Breast epithelium (tissue), 4 donors: ENCODE data around the gene CNIH1. TPM values are rescaled to one million over a fixed set of nuclear protein-coding genes. Genes with fewer than 3 reads are reported as not detected.
"Not testable (repeated sequence)": the region's sequence is repeated elsewhere in the genome, so short reads cannot be mapped to it uniquely, and the experiment has no call there.

Experiments used
- DNase-seq, 2 donors: peaks; one replicate each; pipeline ENCODE4 v3.0.0-alpha.2; 2019; ENCODE audit warnings: low spot score in 2 of 2
- H3K27ac ChIP-seq, 2 donors: fragments of 200-600 bp; sonication (generic) in 1 of 2; one replicate each; pipeline ENCODE4 v1.5.1; 2016 to 2019; ENCODE audit warnings: mild to moderate bottlenecking in 1 of 2
- H3K27me3 ChIP-seq, 2 donors: fragments of 200-600 bp; sonication (generic) in 1 of 2; one replicate each; pipeline versions ENCODE4 v1.5.1 to v1.6.0; 2017 to 2019; ENCODE audit warnings: control low read depth in 1 of 2, mild to moderate bottlenecking in 1 of 2
- H3K36me3 ChIP-seq: fragments of 200-600 bp; one replicate; pipeline ENCODE4 v1.5.1; 2019
- H3K4me1 ChIP-seq, 2 donors: fragments of 200-600 bp; sonication (generic); one replicate each; pipeline ENCODE4 v1.5.1; 2016 to 2019; ENCODE audit warnings: control low read depth in 1 of 2
- H3K4me3 ChIP-seq, 3 donors: fragments of 200-600 bp; sonication (generic); 1 replicate in 2 of 3; 2 replicates in 1 of 3; pipeline ENCODE4 v1.5.1; 2016 to 2019; ENCODE audit warnings: mild to moderate bottlenecking in 3 of 3, moderate library complexity in 2 of 3
- H3K9me3 ChIP-seq, 2 donors: fragments of 200-600 bp; sonication (generic) in 1 of 2; one replicate each; pipeline ENCODE4 v1.5.1; 2016 to 2019; ENCODE audit warnings: control low read depth in 1 of 2
- POLR2A ChIP-seq: fragments of 450-650 bp; IDR thresholded peaks from one replicate; pipeline ENCODE4 v1.6.1; 2016; ENCODE audit warnings: antibody characterized with exemption, mild to moderate bottlenecking, moderate library complexity
- POLR2AphosphoS5 ChIP-seq, 3 donors: sonication (generic); formaldehyde crosslinking; IDR thresholded peaks; one replicate each; pipeline ENCODE4 v1.6.1; 2017; ENCODE audit warnings: antibody characterized with exemption in 3 of 3
- intact Hi-C: fragments of 100-400 bp; cut with DNase I; formaldehyde crosslinking; loops from one replicate; pipeline ENCODE4 v1.15.1; 2023; ENCODE audit warnings: low total_unique reads
- total RNA-seq, 3 donors: library from RNA; depleted of rRNA; stranded (reverse); fragments of >200 nt; gene quantifications; one replicate each; pipeline ENCODE4 v1.1.0, GENCODE V29; 2016
- TF ChIP-seq, protein P1 (sequence below), 3 donors: fragments of 450-650 bp; IDR thresholded peaks; one replicate each; pipeline ENCODE4 v1.5.1; 2016 to 2017; ENCODE audit warnings: antibody characterized with exemption in 3 of 3, mild to moderate bottlenecking in 3 of 3, moderate library complexity in 3 of 3

The CNIH1 gene
- total RNA-seq, 3 donors from 2014 or later: 120 to 200 (median 146) TPM

DNA sequence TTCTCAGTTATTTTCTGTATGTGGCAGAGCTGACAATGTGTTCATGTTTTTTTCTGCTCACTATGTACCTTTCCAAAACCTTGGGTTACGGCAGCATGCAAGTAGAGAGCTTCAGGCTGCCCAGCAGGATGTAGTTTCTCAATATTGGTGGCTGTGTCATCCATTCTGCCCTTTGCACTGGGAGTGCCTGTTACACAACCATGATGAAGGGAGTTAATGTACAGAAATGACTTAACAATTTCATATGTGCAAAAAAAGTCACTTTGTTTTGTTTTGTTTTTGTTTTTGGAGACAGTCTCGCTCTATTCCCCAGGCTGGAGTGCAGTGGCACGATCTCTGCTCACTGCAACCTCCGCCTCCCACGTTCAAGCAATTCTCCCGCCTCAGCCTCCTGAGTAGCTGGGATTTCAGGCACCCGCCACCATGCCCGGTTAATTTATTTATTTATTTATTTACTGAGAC lies 6.1 kb upstream of the CNIH1 start:
- H3K4me3 ChIP-seq: no peak overlapping the region
- intact Hi-C loops: no loop called here
- H3K4me1 ChIP-seq: no peaks in the 10 kb centered on the region
- TF ChIP-seq POLR2A (no peak), POLR2AphosphoS5 (IDR thresholded peaks at IDR 0.05) (no peak)
- TF ChIP-seq, protein P1, sequence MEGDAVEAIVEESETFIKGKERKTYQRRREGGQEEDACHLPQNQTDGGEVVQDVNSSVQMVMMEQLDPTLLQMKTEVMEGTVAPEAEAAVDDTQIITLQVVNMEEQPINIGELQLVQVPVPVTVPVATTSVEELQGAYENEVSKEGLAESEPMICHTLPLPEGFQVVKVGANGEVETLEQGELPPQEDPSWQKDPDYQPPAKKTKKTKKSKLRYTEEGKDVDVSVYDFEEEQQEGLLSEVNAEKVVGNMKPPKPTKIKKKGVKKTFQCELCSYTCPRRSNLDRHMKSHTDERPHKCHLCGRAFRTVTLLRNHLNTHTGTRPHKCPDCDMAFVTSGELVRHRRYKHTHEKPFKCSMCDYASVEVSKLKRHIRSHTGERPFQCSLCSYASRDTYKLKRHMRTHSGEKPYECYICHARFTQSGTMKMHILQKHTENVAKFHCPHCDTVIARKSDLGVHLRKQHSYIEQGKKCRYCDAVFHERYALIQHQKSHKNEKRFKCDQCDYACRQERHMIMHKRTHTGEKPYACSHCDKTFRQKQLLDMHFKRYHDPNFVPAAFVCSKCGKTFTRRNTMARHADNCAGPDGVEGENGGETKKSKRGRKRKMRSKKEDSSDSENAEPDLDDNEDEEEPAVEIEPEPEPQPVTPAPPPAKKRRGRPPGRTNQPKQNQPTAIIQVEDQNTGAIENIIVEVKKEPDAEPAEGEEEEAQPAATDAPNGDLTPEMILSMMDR (IDR thresholded peaks at IDR 0.05): no peak
- H3K36me3 ChIP-seq: no peaks in the 10 kb centered on the region
- H3K9me3 ChIP-seq: no peaks in the 10 kb centered on the region
- DNase-seq: no peak
- no peaks in the 10 kb centered on the region for H3K27me3 ChIP-seq
- no peak overlapping the region for H3K27ac ChIP-seq

DNA sequence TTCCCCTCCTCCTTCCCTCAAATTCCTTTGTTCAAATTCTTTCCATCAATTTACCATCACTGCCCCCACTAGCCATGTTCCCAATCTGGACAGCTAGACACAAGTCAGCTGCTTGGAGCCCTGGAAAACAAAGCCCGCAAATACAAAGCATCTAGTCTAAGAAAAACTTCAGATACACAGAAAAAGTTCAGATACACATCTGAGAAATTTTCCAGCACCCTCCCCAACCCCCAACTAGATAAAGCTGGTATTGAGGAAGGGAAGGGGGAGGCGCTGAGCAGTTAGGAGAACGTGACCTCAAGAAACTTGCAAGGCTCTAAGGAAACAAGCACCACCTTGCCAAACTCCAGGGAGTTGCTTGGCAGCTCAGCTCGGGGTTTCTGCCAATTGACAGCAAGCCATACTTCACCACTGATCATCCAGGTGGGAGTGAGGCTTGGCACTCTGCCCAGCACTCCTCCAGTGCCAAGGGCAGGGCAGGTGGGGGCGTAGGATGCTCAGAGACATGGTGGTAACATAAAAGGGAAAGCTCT lies 5.1 kb upstream of the CNIH1 start:
- Histone ChIP-seq H3K9me3 (no peaks in the 10 kb centered on the region), H3K4me3 (peak overlapping the region in 1 of 3 donors; percentile 5), H3K4me1 (no peaks in the 10 kb centered on the region), H3K27ac (peak overlapping the region; percentile 38 to 44), H3K36me3 (no peaks in the 10 kb centered on the region), H3K27me3 (no peaks in the 10 kb centered on the region)
- DNase-seq: peak in 1 of 2 donors; percentile 36
- TF ChIP-seq POLR2A (no peak), POLR2AphosphoS5 (IDR thresholded peaks at IDR 0.05) (no peak)
- TF ChIP-seq, protein P1 (IDR thresholded peaks at IDR 0.05): no peak
- intact Hi-C loops: no loop called here

DNA sequence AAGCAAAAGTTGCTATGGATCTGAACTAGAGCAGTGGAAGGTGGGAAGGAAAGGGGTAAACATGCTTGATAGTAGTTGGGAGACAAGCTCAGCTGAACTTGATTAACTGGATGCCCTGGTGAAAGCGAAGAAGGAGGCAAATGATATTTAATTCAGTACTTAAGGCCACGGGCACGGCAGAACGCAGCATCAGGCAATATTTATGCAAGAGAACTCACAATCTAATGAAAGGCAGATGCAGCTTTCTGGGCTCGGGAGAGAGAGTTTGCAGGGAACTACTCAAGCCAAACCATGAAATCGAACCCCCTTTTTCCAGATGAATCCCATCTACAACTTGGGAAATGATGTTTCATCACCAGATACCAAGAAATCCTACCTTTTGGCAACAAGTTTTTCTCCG lies 3.5 kb upstream of the CNIH1 start:
- H3K9me3 ChIP-seq: no peaks in the 10 kb centered on the region
- peak overlapping the region in 1 of 3 donors; percentile 17 for H3K4me3 ChIP-seq
- peak overlapping the region; percentile 8 to 64 for H3K27ac ChIP-seq
- no peaks in the 10 kb centered on the region for H3K27me3 ChIP-seq
- TF ChIP-seq POLR2A (no peak), POLR2AphosphoS5 (IDR thresholded peaks at IDR 0.05) (no peak)
- TF ChIP-seq, protein P1 (IDR thresholded peaks at IDR 0.05): no peak
- DNase-seq: no peak
- no peaks in the 10 kb centered on the region for H3K36me3 ChIP-seq
- no peaks in the 10 kb centered on the region for H3K4me1 ChIP-seq
- intact Hi-C loops: loop anchor here (2.0 kb wide), 1 partner anchor 46 kb away; no protein-coding TSS in a partner anchor

DNA sequence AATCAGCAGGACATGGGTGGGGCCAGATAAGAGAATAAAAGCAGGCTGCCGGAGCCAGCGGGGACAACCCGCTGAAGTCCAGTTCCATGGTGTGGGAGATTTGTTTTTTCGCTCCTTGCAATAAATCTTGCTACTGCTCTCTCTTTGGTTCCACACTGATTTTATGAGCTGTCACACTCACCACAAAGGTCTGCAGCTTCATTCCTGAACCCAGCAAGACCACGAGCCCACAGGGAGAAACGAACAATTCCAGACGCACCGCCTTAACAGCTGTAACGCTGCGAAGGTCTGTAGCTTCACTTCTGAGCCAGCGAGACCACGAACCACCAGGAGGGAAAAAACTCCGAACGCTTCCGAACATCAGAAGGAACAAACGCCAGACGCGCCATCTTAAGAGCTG lies 2.8 kb upstream of the CNIH1 start:
- peak overlapping the region in 1 of 2 donors; percentile 54 for H3K27ac ChIP-seq
- intact Hi-C loops: loop anchor here (2.0 kb wide), 1 partner anchor 47 kb away; no protein-coding TSS in a partner anchor
- DNase-seq: no peak

DNA sequence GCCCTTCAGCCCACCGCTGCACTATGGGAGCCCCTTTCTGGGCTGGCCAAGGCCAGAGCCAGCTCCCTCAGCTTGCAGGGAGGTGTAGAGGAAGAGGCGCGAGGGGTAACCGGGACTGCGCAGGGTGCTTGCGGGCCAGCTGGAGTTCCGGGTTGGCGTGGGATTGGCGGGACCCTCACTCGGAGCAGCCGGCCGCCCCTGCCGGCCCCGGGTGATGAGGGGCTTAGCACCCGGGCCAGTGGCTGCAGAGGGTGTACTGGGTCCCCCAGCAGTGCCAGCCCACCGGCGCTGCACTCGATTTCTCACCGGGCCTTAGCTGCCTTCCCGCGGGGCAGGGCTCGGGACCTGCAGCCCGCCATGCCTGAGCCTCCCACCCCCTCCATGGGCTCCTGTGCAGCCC lies 1.8 kb upstream of the CNIH1 start:
- H3K27ac ChIP-seq, DNase-seq, H3K9me3 ChIP-seq, intact Hi-C loops, H3K36me3 ChIP-seq, H3K27me3 ChIP-seq, H3K4me3 ChIP-seq, H3K4me1 ChIP-seq: not testable (repeated sequence)

More for the DNA sequence above, 2.8 kb upstream of the CNIH1 start:
- peak overlapping the region in 1 of 3 donors; percentile 17 for H3K4me3 ChIP-seq
- H3K36me3 ChIP-seq: no peaks in the 10 kb centered on the region
- no peaks in the 10 kb centered on the region for H3K4me1 ChIP-seq
- TF ChIP-seq, protein P1 (IDR thresholded peaks at IDR 0.05): no peak
- TF ChIP-seq POLR2A (no peak), POLR2AphosphoS5 (IDR thresholded peaks at IDR 0.05) (no peak)
- no peaks in the 10 kb centered on the region for H3K9me3 ChIP-seq
- no peaks in the 10 kb centered on the region for H3K27me3 ChIP-seq
